HepG2 (cell line): ENCODE measurements around the gene CDK7. TPM values are rescaled to one million over a fixed set of nuclear protein-coding genes. Genes with fewer than 3 reads are reported as not detected.

Source experiments
- ARID5B ChIP-seq: IDR thresholded peaks from 2 replicates; pipeline ENCODE4 v1.4.0; 2020; ENCODE audit warnings: mild to moderate bottlenecking, missing genetic modification reagents
- ATF6 ChIP-seq: sonication (generic); formaldehyde crosslinking; conservative IDR thresholded peaks from 2 replicates; pipeline ENCODE4 v1.4.0; 2020; ENCODE audit warnings: missing genetic modification reagents
- BHLHE40 ChIP-seq: IDR thresholded peaks from 2 replicates; pipeline ENCODE4 v1.6.1; 2011; ENCODE audit warnings: low read length, improper control_type of control experiment
- CCDC6 ChIP-seq: sonication (generic); formaldehyde crosslinking; IDR thresholded peaks from 2 replicates; pipeline ENCODE4 v1.8.1; 2022; ENCODE audit warnings: mild to moderate bottlenecking, missing genetic modification reagents, moderate library complexity
- FOXP1 ChIP-seq, 2 experiments: fragments of 450-650 bp in 1 of 2; IDR thresholded peaks; 2 replicates each; pipeline ENCODE4 v1.6.1; 2017 to 2018; ENCODE audit warnings: antibody characterized with exemption in 1 of 2
- GTF2F1 ChIP-seq: fragments of 150-350 bp; IDR thresholded peaks from 2 replicates; pipeline ENCODE4 v1.6.1; 2014; ENCODE audit warnings: low read length
- MED8 ChIP-seq: sonication (generic); formaldehyde crosslinking; IDR thresholded peaks from 2 replicates; pipeline ENCODE4 v1.8.1; 2023; ENCODE audit warnings: mild to moderate bottlenecking, missing genetic modification reagents; ENCODE audit not compliant: insufficient replicate concordance
- NFIC ChIP-seq: IDR thresholded peaks from 2 replicates; pipeline ENCODE4 v1.6.1; 2012; ENCODE audit warnings: mild to moderate bottlenecking, low read length, inconsistent platforms
- RFX3 ChIP-seq: IDR thresholded peaks from 2 replicates; pipeline ENCODE4 v1.6.1; 2016; ENCODE audit warnings: missing biosample characterization, missing genetic modification reagents
- TBP ChIP-seq: sonication (generic); formaldehyde crosslinking; IDR thresholded peaks from 2 replicates; pipeline ENCODE4 v1.5.0; 2020; ENCODE audit warnings: missing genetic modification reagents
- ZKSCAN5 ChIP-seq: sonication (generic); formaldehyde crosslinking; IDR thresholded peaks from 2 replicates; pipeline ENCODE4 v1.5.1; 2020; ENCODE audit warnings: mild to moderate bottlenecking, missing genetic modification reagents
- ZNF101 ChIP-seq: sonication (generic); formaldehyde crosslinking; IDR thresholded peaks from 2 replicates; pipeline ENCODE4 v1.4.0; 2020; ENCODE audit warnings: mild to moderate bottlenecking, low read depth, missing genetic modification reagents, borderline replicate concordance
- ZNF354B ChIP-seq: sonication (generic); formaldehyde crosslinking; IDR thresholded peaks from 2 replicates; pipeline ENCODE4 v1.8.0; 2022; ENCODE audit warnings: mild to moderate bottlenecking, missing genetic modification reagents
- ZNF501 ChIP-seq: sonication (generic); formaldehyde crosslinking; IDR thresholded peaks from 2 replicates; pipeline ENCODE4 v1.5.1; 2020; ENCODE audit warnings: mild to moderate bottlenecking, moderate library complexity, missing genetic modification reagents
- ZNF546 ChIP-seq: sonication (generic); formaldehyde crosslinking; conservative IDR thresholded peaks from 2 replicates; pipeline ENCODE4 v1.8.1; 2023; ENCODE audit warnings: mild to moderate bottlenecking, missing genetic modification reagents
- ZNF572 ChIP-seq: sonication (generic); formaldehyde crosslinking; IDR thresholded peaks from 2 replicates; pipeline ENCODE4 v1.5.1; 2020; ENCODE audit warnings: mild to moderate bottlenecking, missing genetic modification reagents
- ZNF577 ChIP-seq: sonication (generic); formaldehyde crosslinking; IDR thresholded peaks from 2 replicates; pipeline ENCODE4 v1.4.0; 2020; ENCODE audit warnings: mild to moderate bottlenecking, low read depth, missing genetic modification reagents, borderline replicate concordance
- polyA plus RNA-seq, 8 experiments: library from polyadenylated mRNA; depleted of rRNA in 3 of 8; stranded (reverse) in 7 of 8; unstranded in 1 of 8; fragments of >200 nt; fragmentation: Illumina TruSeq in 4 of 8; extraction: Trizol in 4 of 8; gene quantifications; 2 replicates each; pipeline versions ENCODE4 v1.2.1 to v1.2.3, GENCODE V29; 2011 to 2016; ENCODE audit warnings: low read depth in 4 of 8, missing spikeins in 1 of 8, mixed read lengths in 1 of 8; ENCODE audit not compliant: insufficient read depth in 1 of 8
- total RNA-seq, 5 experiments: library from RNA; depleted of rRNA; stranded (reverse); fragments of >200 nt; fragmentation: Illumina TruSeq; extraction: Trizol; gene quantifications; 2 replicates each; pipeline ENCODE4 v1.2.3, GENCODE V29; 2016; ENCODE audit warnings: low read depth in 1 of 5
- TF ChIP-seq, protein P1 (sequence below): sonication (generic); formaldehyde crosslinking; IDR thresholded peaks from 2 replicates; pipeline ENCODE4 v1.4.0; 2020; ENCODE audit warnings: missing genetic modification reagents
- TF ChIP-seq, protein P2 (sequence below): sonication (generic); formaldehyde crosslinking; IDR thresholded peaks from 2 replicates; pipeline ENCODE4 v1.9.0; 2021; ENCODE audit warnings: missing genetic modification reagents, borderline replicate concordance
- TF ChIP-seq, protein P3 (sequence below): sonication (generic); formaldehyde crosslinking; IDR thresholded peaks from 2 replicates; pipeline ENCODE4 v1.4.0; 2020; ENCODE audit warnings: missing genetic modification reagents

CDK7 gene
- total and polyA plus RNA-seq, 2 of the 13 experiments (the other 11 are each of a cell fraction or from before 2014, with no cell fraction given) = 41.2 to 54.9 TPM

GRCh38 chr5:69217548-69218526, 16.8 kb upstream of the CDK7 start (continued):
- peak; percentile 93 for TF ChIP-seq ZNF501 (CRISPR knock-in tag)
- TF ChIP-seq NFIC = no peak
- TF ChIP-seq RFX3 (CRISPR knock-in tag) = no peak
- TF ChIP-seq GTF2F1 = no peak; the same call in 1 of the 2 replicates
- peak; percentile 50; the same call in 1 of the 2 replicates for TF ChIP-seq ZNF572
- TF ChIP-seq, protein P1, sequence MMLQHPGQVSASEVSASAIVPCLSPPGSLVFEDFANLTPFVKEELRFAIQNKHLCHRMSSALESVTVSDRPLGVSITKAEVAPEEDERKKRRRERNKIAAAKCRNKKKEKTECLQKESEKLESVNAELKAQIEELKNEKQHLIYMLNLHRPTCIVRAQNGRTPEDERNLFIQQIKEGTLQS (CRISPR knock-in tag) = peak; percentile 48
- no peak for TF ChIP-seq ZNF101 (CRISPR knock-in tag)
- no peak for TF ChIP-seq FOXP1 (IDR thresholded peaks at IDR 0.05)
- no peak for TF ChIP-seq FOXP1 (CRISPR knock-in tag; IDR thresholded peaks at IDR 0.05)
- peak; percentile 72; the same call in 1 of the 2 replicates for TF ChIP-seq ATF6 (CRISPR knock-in tag)
- TF ChIP-seq MED8 (CRISPR knock-in tag) = peak; percentile 32
- TF ChIP-seq, protein P2, sequence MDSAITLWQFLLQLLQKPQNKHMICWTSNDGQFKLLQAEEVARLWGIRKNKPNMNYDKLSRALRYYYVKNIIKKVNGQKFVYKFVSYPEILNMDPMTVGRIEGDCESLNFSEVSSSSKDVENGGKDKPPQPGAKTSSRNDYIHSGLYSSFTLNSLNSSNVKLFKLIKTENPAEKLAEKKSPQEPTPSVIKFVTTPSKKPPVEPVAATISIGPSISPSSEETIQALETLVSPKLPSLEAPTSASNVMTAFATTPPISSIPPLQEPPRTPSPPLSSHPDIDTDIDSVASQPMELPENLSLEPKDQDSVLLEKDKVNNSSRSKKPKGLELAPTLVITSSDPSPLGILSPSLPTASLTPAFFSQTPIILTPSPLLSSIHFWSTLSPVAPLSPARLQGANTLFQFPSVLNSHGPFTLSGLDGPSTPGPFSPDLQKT (CRISPR knock-in tag) = peak; percentile 82; the same call in 1 of the 2 replicates
- TF ChIP-seq CCDC6 (CRISPR knock-in tag) = peak; percentile 54; the same call in 1 of the 2 replicates
- no peak for TF ChIP-seq BHLHE40
- TF ChIP-seq ZNF354B (CRISPR knock-in tag) = 0 out of 2 replicates have a peak, but pooled peaks have one; percentile 31
- TF ChIP-seq ZNF577 (CRISPR knock-in tag) = no peak
- TF ChIP-seq, protein P3, sequence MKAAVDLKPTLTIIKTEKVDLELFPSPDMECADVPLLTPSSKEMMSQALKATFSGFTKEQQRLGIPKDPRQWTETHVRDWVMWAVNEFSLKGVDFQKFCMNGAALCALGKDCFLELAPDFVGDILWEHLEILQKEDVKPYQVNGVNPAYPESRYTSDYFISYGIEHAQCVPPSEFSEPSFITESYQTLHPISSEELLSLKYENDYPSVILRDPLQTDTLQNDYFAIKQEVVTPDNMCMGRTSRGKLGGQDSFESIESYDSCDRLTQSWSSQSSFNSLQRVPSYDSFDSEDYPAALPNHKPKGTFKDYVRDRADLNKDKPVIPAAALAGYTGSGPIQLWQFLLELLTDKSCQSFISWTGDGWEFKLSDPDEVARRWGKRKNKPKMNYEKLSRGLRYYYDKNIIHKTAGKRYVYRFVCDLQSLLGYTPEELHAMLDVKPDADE (CRISPR knock-in tag) = 0 out of 2 replicates have a peak, but pooled peaks have one; percentile 50
- no peak for TF ChIP-seq ZKSCAN5 (CRISPR knock-in tag)
- peak; percentile 67 for TF ChIP-seq ARID5B
- TF ChIP-seq ZNF546 (CRISPR knock-in tag) = 0 out of 2 replicates have a peak, but pooled peaks have one; percentile 29
- no peak; the same call in 1 of the 2 replicates for TF ChIP-seq TBP
